GM13976 (cell line): ENCODE data around the gene PPIF.

Experiments used
- DNase-seq: peaks from one replicate; pipeline ENCODE4 v3.0.0; 2012; ENCODE audit warnings: low spot score
- in situ Hi-C: fragments of 300-500 bp; cut with MboI; formaldehyde crosslinking; loops from one replicate; pipeline ENCODE4 v1.12.0; 2022; ENCODE audit warnings: low sequenced_read_pairs, mixed read lengths, inconsistent platforms; ENCODE audit not compliant: unreplicated experiment
- TF ChIP-seq, protein P1 (sequence below): IDR thresholded peaks from 2 replicates; pipeline ENCODE4 v1.5.1; 2012; ENCODE audit warnings: borderline replicate concordance, mild to moderate bottlenecking; ENCODE audit not compliant: insufficient read depth; ENCODE audit errors: extremely low read depth, missing control alignments, control extremely low read depth

Gene PPIF

DNA sequence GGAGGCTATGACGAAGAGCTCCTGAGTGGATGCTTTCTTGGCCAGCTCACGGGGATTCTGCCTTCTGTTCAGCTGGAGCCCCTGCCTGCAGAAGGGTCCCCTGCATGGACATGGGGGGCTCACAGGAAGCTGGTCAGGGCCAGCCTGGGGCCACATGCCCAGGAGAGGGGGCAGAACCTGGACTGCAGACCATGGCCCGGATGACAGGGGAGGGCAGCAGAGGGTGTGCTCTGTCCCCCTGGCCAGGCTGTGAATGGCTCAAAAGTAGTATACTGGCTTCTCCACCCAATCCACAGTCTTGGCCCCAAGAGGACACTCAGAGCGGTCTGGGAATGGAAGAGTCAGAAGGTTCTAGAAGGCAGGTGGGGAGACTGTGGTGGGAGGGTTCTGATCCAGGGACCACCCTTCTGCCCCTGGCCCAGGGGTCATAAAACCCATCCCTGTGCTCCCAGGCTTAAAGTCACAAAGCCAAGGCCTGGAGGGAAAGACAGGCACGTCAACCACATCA, 40.3 kb downstream of the PPIF start:
- TF ChIP-seq, protein P1, sequence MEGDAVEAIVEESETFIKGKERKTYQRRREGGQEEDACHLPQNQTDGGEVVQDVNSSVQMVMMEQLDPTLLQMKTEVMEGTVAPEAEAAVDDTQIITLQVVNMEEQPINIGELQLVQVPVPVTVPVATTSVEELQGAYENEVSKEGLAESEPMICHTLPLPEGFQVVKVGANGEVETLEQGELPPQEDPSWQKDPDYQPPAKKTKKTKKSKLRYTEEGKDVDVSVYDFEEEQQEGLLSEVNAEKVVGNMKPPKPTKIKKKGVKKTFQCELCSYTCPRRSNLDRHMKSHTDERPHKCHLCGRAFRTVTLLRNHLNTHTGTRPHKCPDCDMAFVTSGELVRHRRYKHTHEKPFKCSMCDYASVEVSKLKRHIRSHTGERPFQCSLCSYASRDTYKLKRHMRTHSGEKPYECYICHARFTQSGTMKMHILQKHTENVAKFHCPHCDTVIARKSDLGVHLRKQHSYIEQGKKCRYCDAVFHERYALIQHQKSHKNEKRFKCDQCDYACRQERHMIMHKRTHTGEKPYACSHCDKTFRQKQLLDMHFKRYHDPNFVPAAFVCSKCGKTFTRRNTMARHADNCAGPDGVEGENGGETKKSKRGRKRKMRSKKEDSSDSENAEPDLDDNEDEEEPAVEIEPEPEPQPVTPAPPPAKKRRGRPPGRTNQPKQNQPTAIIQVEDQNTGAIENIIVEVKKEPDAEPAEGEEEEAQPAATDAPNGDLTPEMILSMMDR, result no peak
- in situ Hi-C loops, result no loop called here
- DNase-seq, result peak; percentile 29

DNA sequence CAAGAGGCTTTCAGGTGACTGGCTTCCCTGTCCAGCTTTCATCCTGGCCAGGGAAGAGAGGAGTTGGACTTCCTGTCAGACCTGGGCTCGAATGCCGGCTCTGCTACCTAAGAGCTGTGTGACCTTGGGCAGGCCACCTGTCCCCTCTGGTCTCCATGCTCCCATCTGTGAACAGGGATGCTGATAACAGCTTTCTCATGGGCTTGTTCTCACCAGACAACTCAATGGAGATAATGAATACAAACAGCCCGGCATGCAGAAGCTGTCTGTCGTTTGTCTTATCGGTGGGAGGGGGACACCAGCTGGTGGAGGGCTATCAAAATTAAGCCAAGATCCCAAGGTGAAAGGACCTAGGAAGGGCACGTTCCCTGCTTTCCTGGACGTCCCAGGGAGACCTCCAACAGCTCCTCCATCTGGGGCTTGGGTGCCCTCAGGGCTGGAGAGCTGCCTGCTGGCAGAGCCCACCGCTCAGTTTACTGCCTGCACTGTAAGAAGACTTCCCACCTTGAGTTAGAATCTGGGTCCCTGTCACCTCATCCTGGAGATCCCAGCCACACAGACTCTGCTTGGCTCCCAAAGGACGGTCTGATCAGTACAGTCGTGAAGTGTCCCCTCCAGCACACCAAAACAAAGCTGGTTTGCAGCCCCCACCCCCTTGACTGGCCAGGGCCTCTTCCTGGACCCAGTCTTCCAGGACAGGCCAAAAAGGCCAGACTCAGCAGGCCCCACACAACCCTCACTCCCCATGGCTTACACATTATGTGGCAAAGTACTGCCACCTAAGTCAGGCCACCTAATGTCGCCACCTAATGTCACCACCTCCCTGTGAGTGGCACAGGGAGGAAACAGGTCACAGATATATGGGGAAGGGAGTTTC, 40.9 kb downstream of the PPIF start:
- in situ Hi-C loops, result no loop called here
- DNase-seq, result peak; percentile 28
- TF ChIP-seq, protein P1, result no peak

DNA sequence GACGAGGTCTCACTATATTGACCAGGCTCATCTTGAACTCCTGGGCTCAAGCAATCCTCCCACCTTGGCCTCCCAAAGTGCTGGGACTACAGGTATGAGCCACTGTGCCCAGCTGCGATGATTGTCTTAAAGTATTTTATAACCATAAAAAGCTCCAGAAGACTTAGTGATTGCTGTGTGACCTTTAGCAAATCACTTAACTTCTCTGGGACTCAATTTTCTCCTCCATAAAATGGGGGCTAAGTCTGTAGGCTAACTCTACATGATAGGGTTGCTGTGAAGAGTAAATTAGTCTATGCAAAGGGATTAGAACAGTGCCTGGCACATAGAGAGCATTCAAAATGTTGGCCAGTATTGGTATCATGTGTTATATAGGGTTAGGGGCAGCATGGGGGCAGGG, 42.8 kb downstream of the PPIF start:
- in situ Hi-C loops, result no loop called here
- no peak for DNase-seq
- TF ChIP-seq, protein P1, result no peak

DNA sequence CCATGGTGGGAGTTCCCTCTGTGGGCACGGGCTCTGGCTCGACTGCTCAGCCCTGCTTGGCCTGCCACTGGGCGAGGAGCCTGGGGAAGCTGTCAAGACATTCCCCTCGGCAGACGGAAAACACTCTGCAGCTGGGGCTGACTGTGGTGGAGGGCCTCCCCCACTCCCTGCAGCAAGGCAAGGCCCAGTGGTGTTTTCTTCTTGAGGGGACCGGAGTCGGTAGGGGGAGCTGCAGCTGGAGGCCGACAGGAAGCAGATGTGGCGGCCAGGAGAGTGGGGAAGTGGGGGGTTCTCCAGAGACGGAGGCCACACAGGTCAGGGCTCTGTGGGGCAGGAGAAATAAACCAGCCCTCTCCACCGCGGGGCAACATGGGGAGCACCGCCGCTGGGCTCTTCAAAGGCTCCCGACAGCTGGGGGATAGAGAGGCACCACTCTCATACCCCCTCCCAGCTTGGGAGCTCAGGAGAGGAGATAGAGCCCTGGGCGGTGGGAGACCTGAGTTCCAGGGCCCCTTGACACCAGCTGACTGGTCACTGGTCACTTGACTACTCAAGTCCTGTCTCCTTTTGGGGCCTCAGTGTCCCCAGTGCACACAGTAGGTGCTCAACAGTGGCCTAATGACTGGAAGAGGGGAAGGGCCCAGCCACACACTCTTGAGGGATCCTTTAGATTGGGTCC, 43.4 kb downstream of the PPIF start:
- in situ Hi-C loops, result no loop called here
- DNase-seq, result peak; percentile 73
- TF ChIP-seq, protein P1, result peak; percentile 17

DNA sequence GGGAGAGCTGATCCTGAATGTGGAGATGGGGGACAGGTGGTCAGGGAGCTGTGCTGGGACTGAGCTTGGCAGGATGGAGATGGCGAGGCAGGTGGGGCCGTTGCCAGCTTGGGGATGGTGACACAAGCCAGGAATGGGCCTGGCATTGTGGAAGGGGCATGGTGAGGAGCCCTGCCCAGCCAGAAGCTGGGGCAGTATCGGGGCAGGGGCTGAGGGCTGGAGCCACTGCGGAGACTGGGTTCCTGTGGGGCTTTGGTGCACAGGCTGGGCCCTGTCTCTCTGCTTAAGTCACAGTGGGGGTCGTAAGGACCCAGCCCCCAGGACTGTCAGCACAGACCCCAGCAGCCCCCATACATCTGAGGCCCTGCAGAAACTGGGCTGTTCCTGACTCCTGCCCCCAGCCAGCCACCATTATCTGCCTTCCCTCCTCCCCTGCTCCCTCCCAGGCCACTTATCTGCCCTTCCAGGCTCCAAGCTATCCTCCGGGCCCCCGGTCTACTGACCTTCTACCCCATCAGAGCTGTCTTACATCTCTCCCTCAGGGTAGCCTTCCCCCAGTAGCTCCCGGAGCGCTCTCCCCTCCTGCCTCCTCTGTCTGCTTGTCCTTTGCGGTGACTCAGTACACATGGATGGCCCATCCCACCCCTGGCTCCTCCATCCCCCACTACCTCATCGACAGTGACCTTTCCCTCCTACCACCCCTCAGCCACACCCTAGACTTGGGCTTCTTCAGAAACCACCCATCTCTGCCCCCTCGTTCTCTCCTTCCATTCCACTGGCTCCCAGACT, 44.2 kb downstream of the PPIF start:
- TF ChIP-seq, protein P1, result no peak
- in situ Hi-C loops, result no loop called here
- no peak for DNase-seq

DNA sequence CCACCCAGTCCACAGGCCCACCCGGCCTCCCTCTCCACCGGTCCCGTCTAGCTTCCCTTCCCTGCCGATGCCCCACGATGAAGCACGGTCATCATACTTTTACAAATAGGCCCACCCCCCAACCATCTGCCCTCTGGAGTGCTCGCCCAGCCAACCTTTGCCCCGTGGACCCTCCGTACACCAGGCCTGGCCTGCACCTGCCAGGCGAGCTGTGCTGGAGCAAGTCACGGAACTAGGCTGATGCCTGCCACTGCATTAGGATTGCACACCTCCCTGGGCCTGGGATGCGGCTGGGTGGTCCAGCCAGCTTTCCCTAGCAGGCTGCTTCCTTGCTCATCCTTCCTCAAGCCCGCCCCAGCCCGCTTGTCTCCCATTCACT, 44.7 kb downstream of the PPIF start:
- no peak for DNase-seq
- in situ Hi-C loops, result no loop called here
- TF ChIP-seq, protein P1, result no peak
